ENCODE data around the gene TCF19. TPM values are rescaled to one million over a fixed set of nuclear protein-coding genes. Genes with fewer than 3 reads are reported as not detected.
"Not testable (repeated sequence)": the region's sequence is repeated elsewhere in the genome, so short reads cannot be mapped to it uniquely, and the experiment has no call there.

Gene TCF19
- polyA plus RNA-seq, 3 donors, result 1.4 to 3.9 (median 2.4) TPM

- no peak overlapping the region for H3K27ac ChIP-seq (ENCODE audit: low read depth, low read length)
- 55 to 67% (median 60%) methylated on average over 6 of the region's 6 CpGs for WGBS, 3 donors
Measured at GRCh38 chr6:31194061-31194834, 35.9 kb downstream of the TCF19 start.

GRCh38 chr6:31195308-31195979 is 37.1 kb downstream of the TCF19 start:
- WGBS, 3 donors, result 92 to 95% (median 95%) methylated on average over 27 to 41 of the region's 41 CpGs
- not testable (repeated sequence) for H3K27ac ChIP-seq (ENCODE audit: low read depth, low read length)

- not testable (repeated sequence) for H3K27ac ChIP-seq (ENCODE audit: low read depth, low read length)
- WGBS, 3 donors, result 66 to 79% (median 75%) methylated on average over 20 to 25 of the region's 25 CpGs
Measured at GRCh38 chr6:31196251-31197022, 38.0 kb downstream of the TCF19 start.

- peak overlapping the region; percentile 99 for H3K27ac ChIP-seq (ENCODE audit: low read depth, low read length)
- WGBS, 3 donors, result 0 to 1% (median 0%) methylated on average over 45 of the region's 45 CpGs
Measured at GRCh38 chr6:31197559-31198305, 39.3 kb downstream of the TCF19 start.

- H3K27ac ChIP-seq (ENCODE audit: low read depth, low read length), result not testable (repeated sequence)
- WGBS, 3 donors, result 89 to 92% (median 91%) methylated on average over 4 of the region's 4 CpGs
Measured at GRCh38 chr6:31199105-31199452, 40.7 kb downstream of the TCF19 start.

GRCh38 chr6:31202259-31203166 is 44.1 kb downstream of the TCF19 start:
- 43 to 62% (median 46%) methylated on average over 11 of the region's 11 CpGs for WGBS, 3 donors
- no peak overlapping the region for H3K27ac ChIP-seq (ENCODE audit: low read depth, low read length)

- no peak overlapping the region for H3K27ac ChIP-seq (ENCODE audit: low read depth, low read length)
- WGBS, 3 donors, result 17 to 33% (median 19%) methylated on average over 5 of the region's 5 CpGs
Measured at GRCh38 chr6:31203345-31203979, 45.1 kb downstream of the TCF19 start.

- 80 to 87% (median 82%) methylated on average over 4 of the region's 4 CpGs for WGBS, 3 donors
- no peak overlapping the region for H3K27ac ChIP-seq (ENCODE audit: low read depth, low read length)
Measured at GRCh38 chr6:31204751-31205145, 46.4 kb downstream of the TCF19 start.

GRCh38 chr6:31205638-31206037 is 47.2 kb downstream of the TCF19 start:
- 76 to 88% (median 77%) methylated on average over 2 of the region's 2 CpGs for WGBS, 3 donors
- H3K27ac ChIP-seq (ENCODE audit: low read depth, low read length), result no peak overlapping the region

- H3K27ac ChIP-seq (ENCODE audit: low read depth, low read length), result no peak overlapping the region
- WGBS, 3 donors, result 34 to 69% (median 62%) methylated on average over 2 of the region's 2 CpGs
Measured at GRCh38 chr6:31208506-31208905, 50.1 kb downstream of the TCF19 start.

- H3K27ac ChIP-seq (ENCODE audit: low read depth, low read length), result no peak overlapping the region
- WGBS, 3 donors, result 17 to 85% (median 76%) methylated on average over 2 of the region's 2 CpGs
Measured at GRCh38 chr6:31209137-31209536, 50.7 kb downstream of the TCF19 start.

GRCh38 chr6:31210123-31210522 is 51.7 kb downstream of the TCF19 start:
- no peak overlapping the region for H3K27ac ChIP-seq (ENCODE audit: low read depth, low read length)
- WGBS, 3 donors, result 33 to 52% (median 41%) methylated on average over 6 of the region's 6 CpGs

GRCh38 chr6:31210741-31211532 is 52.5 kb downstream of the TCF19 start:
- 65 to 71% (median 67%) methylated on average over 5 of the region's 5 CpGs for WGBS, 3 donors
- no peak overlapping the region for H3K27ac ChIP-seq (ENCODE audit: low read depth, low read length)

All from adipose tissue (tissue), 3 donors.